GM23338 (cell line): ENCODE data around the gene MYT1. TPM values are rescaled to one million over a fixed set of nuclear protein-coding genes. Genes with fewer than 3 reads are reported as not detected.

ENCODE experiments used
- ATAC-seq: fragments of 200-7000 bp; cut with Tn5 transposase; 3 replicates; pipeline ENCODE4 v1.9.1; 2020
- DNase-seq: peaks from one replicate; pipeline ENCODE4 v3.0.0-alpha.2; 2015; ENCODE audit warnings: low spot score
- H2AFZ ChIP-seq: fragments of 200-600 bp; sonication (generic); 2 replicates; pipeline ENCODE4 v1.8.0; 2016; ENCODE audit warnings: antibody characterized with exemption, mild to moderate bottlenecking, moderate library complexity
- H3F3A ChIP-seq: fragments of 200-600 bp; sonication (generic); replicated peaks from 2 replicates; pipeline ENCODE4 v1.8.0; 2017; ENCODE audit warnings: antibody characterized with exemption, mixed run types, low read depth
- H3K27ac ChIP-seq: fragments of 200-600 bp; sonication (generic); 2 replicates; pipeline ENCODE4 v1.6.1; 2016; ENCODE audit warnings: low read depth
- H3K27me3 ChIP-seq: fragments of 200-600 bp; sonication (generic); 2 replicates; pipeline ENCODE4 v1.8.0; 2016; ENCODE audit warnings: mild to moderate bottlenecking, mixed run types, moderate library complexity; ENCODE audit not compliant: insufficient read depth
- H3K36me3 ChIP-seq: fragments of 200-600 bp; sonication (generic); 2 replicates; pipeline ENCODE4 v1.8.0; 2016; ENCODE audit warnings: mild to moderate bottlenecking; ENCODE audit not compliant: insufficient read depth
- H3K4me1 ChIP-seq: fragments of 200-600 bp; sonication (generic); 2 replicates; pipeline ENCODE4 v1.8.0; 2016; ENCODE audit warnings: mild to moderate bottlenecking, moderate library complexity; ENCODE audit not compliant: insufficient read depth
- H3K4me2 ChIP-seq: fragments of 200-600 bp; sonication (generic); 2 replicates; pipeline ENCODE4 v1.7.1; 2017; ENCODE audit warnings: mixed run types
- H3K4me3 ChIP-seq: fragments of 200-600 bp; sonication (generic); 2 replicates; pipeline ENCODE4 v1.6.1; 2016; ENCODE audit warnings: mixed run types
- H3K79me2 ChIP-seq: fragments of 200-600 bp; sonication (generic); replicated peaks from 2 replicates; pipeline ENCODE4 v1.8.0; 2017; ENCODE audit warnings: mild to moderate bottlenecking; ENCODE audit not compliant: insufficient read depth
- H3K9me2 ChIP-seq: fragments of 200-600 bp; sonication (generic); 2 replicates; pipeline ENCODE4 v1.8.0; 2017; ENCODE audit not compliant: insufficient read depth
- H4K20me1 ChIP-seq: fragments of 200-600 bp; sonication (generic); replicated peaks from 2 replicates; pipeline ENCODE4 v1.8.0; 2017; ENCODE audit warnings: mild to moderate bottlenecking; ENCODE audit not compliant: insufficient read depth
- H3K27ac Mint-ChIP-seq: 2 replicates; pipeline ENCODE4 v1.8.0; 2020; ENCODE audit warnings: inconsistent platforms, mild to moderate bottlenecking, moderate library complexity, mixed read lengths
- H3K27me3 Mint-ChIP-seq: 3 replicates; pipeline ENCODE4 v1.8.0; 2022; ENCODE audit warnings: low read depth, mild to moderate bottlenecking, moderate library complexity, mixed read lengths, inconsistent platforms; ENCODE audit not compliant: insufficient read depth, poor library complexity
- H3K36me3 Mint-ChIP-seq: 3 replicates; pipeline ENCODE4 v1.8.0; 2021; ENCODE audit warnings: low read depth, mild to moderate bottlenecking, inconsistent platforms, moderate library complexity, mixed read lengths
- H3K4me1 Mint-ChIP-seq: 3 replicates; pipeline ENCODE4 v1.8.0; 2020; ENCODE audit warnings: mild to moderate bottlenecking, inconsistent platforms, mixed read lengths
- H3K4me3 Mint-ChIP-seq: 3 replicates; pipeline ENCODE4 v1.8.0; 2021; ENCODE audit warnings: moderate library complexity, mild to moderate bottlenecking, inconsistent platforms, mixed read lengths
- H3K9me3 Mint-ChIP-seq: 3 replicates; pipeline ENCODE4 v1.8.0; 2020; ENCODE audit warnings: moderate library complexity, mild to moderate bottlenecking, inconsistent platforms, mixed read lengths
- CREB1 ChIP-seq: fragments of 250-450 bp; sonication (Bioruptor Pico); IDR thresholded peaks from 2 replicates; pipeline ENCODE4 v1.5.0; 2020; ENCODE audit warnings: low read depth, mild to moderate bottlenecking, moderate library complexity
- EZH2 ChIP-seq: fragments of 200-600 bp; sonication (generic); IDR thresholded peaks from one replicate; pipeline ENCODE4 v1.8.0; 2017; ENCODE audit warnings: antibody characterized with exemption, mild to moderate bottlenecking, low read depth; ENCODE audit not compliant: unreplicated experiment
- EZH2phosphoT487 ChIP-seq: fragments of 200-600 bp; sonication (generic); IDR thresholded peaks from one replicate; pipeline ENCODE4 v1.8.1; 2018; ENCODE audit warnings: antibody characterized with exemption; ENCODE audit not compliant: unreplicated experiment
- JUNB ChIP-seq: IDR thresholded peaks from one replicate; pipeline ENCODE4 v1.6.1; 2016; ENCODE audit warnings: antibody characterized with exemption; ENCODE audit not compliant: unreplicated experiment
- NANOG ChIP-seq: IDR thresholded peaks from 2 replicates; pipeline ENCODE4 v1.6.1; 2016; ENCODE audit warnings: antibody characterized with exemption, borderline replicate concordance
- POLR2AphosphoS5 ChIP-seq: IDR thresholded peaks from 2 replicates; pipeline ENCODE4 v1.6.1; 2016; ENCODE audit warnings: antibody characterized with exemption, low read depth
- STAT1 ChIP-seq: IDR thresholded peaks from one replicate; pipeline ENCODE4 v1.6.1; 2016; ENCODE audit warnings: antibody characterized with exemption; ENCODE audit not compliant: unreplicated experiment
- ZNF114 ChIP-seq: fragments of 250-450 bp; sonication (Bioruptor Pico); IDR thresholded peaks from 2 replicates; pipeline ENCODE4 v1.5.0; 2020; ENCODE audit warnings: mild to moderate bottlenecking, moderate library complexity
- polyA plus RNA-seq: library from polyadenylated mRNA; unstranded; fragments of >200 nt; fragmentation: Nextera tagmentation; extraction: Ambion mirVana; gene quantifications from 2 replicates; pipeline ENCODE4 v1.2.1, GENCODE V29; 2016
- total RNA-seq: library from RNA; depleted of rRNA; stranded (reverse); fragments of >200 nt; shearing (Covaris generic); gene quantifications from 2 replicates; pipeline ENCODE4 v1.2.3, GENCODE V29; 2014
- TF ChIP-seq, protein P1 (sequence below): IDR thresholded peaks from one replicate; pipeline ENCODE4 v1.6.1; 2018; ENCODE audit warnings: antibody characterized with exemption; ENCODE audit not compliant: unreplicated experiment
- TF ChIP-seq, protein P2 (sequence below): IDR thresholded peaks from 2 replicates; pipeline ENCODE4 v1.6.1; 2016; ENCODE audit warnings: antibody characterized with exemption
- TF ChIP-seq, protein P3 (sequence below): fragments of 250-450 bp; sonication (Bioruptor Pico); IDR thresholded peaks from 2 replicates; pipeline ENCODE4 v1.5.0; 2020; ENCODE audit warnings: mild to moderate bottlenecking, moderate library complexity

Gene MYT1
- total and polyA plus RNA-seq, 2 experiments from 2014 or later: 0.83 to 1.6 TPM

DNA sequence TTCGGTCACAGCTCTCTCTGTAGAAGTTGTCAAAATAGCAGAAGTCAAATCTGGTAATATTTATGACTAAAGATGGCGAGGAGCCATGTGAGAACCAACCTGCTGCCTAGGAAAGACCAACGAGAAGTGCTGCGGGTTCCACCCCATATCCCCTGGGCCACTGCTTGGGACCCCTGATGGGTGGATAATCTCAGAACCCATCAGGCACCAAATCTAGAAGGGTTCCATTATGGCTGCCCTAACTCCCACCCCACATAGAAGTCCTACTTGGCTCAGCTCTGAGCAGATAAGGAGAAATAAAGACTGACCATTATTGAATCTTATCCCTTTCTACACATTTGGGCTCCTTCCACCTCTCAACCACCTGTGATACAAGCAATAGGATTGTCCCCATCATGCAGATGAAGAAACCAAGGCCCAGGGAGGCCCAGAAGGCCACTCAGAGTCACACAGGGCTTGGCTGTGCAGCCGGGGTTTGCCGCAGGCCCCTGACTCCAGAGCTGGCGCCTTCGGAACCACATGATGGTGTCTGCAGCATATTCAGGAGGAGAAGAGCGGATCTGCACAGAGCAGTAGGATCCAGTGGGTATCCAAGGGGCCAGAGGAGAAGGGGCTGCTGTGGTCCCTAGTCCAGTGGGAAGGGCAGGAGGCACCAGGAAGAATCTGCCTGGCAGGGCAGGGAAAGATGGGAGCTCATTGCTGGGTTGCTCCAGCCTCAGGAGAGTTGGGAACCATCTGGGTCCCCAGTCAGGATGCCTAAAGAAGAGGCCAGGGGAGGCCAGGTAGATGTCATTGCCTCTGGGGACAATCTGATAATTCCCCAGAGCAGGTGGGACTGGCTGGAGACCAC is 81.7 kb downstream of the MYT1 start:
- H3K36me3 ChIP-seq: no peaks in the 10 kb centered on the region
- no peak overlapping the region for H3K4me2 ChIP-seq
- H3K9me2 ChIP-seq: no peaks in the 10 kb centered on the region
- Mint-ChIP-seq H3K9me3 (no peaks in the 10 kb centered on the region; the same call in 2 of the 3 replicates), H3K4me1 (no peaks in the 10 kb centered on the region), H3K36me3 (no peaks in the 10 kb centered on the region), H3K27me3 (peaks cover 13% of the 10 kb centered on the region), H3K27ac (no peak overlapping the region), H3K4me3 (no peak overlapping the region)
- no peaks in the 10 kb centered on the region for H3K4me1 ChIP-seq
- no peak overlapping the region for H2AFZ ChIP-seq
- H3K27ac ChIP-seq: no peak overlapping the region
- TF ChIP-seq POLR2AphosphoS5 (no peak), CREB1 (no peak), EZH2phosphoT487 (no peak), STAT1 (no peak), JUNB (no peak), NANOG (no peak), EZH2 (no peak), ZNF114 (CRISPR knock-in tag) (no peak)
- TF ChIP-seq, protein P1, sequence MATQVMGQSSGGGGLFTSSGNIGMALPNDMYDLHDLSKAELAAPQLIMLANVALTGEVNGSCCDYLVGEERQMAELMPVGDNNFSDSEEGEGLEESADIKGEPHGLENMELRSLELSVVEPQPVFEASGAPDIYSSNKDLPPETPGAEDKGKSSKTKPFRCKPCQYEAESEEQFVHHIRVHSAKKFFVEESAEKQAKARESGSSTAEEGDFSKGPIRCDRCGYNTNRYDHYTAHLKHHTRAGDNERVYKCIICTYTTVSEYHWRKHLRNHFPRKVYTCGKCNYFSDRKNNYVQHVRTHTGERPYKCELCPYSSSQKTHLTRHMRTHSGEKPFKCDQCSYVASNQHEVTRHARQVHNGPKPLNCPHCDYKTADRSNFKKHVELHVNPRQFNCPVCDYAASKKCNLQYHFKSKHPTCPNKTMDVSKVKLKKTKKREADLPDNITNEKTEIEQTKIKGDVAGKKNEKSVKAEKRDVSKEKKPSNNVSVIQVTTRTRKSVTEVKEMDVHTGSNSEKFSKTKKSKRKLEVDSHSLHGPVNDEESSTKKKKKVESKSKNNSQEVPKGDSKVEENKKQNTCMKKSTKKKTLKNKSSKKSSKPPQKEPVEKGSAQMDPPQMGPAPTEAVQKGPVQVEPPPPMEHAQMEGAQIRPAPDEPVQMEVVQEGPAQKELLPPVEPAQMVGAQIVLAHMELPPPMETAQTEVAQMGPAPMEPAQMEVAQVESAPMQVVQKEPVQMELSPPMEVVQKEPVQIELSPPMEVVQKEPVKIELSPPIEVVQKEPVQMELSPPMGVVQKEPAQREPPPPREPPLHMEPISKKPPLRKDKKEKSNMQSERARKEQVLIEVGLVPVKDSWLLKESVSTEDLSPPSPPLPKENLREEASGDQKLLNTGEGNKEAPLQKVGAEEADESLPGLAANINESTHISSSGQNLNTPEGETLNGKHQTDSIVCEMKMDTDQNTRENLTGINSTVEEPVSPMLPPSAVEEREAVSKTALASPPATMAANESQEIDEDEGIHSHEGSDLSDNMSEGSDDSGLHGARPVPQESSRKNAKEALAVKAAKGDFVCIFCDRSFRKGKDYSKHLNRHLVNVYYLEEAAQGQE: no peak
- TF ChIP-seq, protein P2, sequence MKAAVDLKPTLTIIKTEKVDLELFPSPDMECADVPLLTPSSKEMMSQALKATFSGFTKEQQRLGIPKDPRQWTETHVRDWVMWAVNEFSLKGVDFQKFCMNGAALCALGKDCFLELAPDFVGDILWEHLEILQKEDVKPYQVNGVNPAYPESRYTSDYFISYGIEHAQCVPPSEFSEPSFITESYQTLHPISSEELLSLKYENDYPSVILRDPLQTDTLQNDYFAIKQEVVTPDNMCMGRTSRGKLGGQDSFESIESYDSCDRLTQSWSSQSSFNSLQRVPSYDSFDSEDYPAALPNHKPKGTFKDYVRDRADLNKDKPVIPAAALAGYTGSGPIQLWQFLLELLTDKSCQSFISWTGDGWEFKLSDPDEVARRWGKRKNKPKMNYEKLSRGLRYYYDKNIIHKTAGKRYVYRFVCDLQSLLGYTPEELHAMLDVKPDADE: no peak
- H3K27me3 ChIP-seq: no peaks in the 10 kb centered on the region
- ATAC-seq: no peak
- no peaks in the 10 kb centered on the region for H3F3A ChIP-seq
- H3K4me3 ChIP-seq: no peak overlapping the region
- H4K20me1 ChIP-seq: no peaks in the 10 kb centered on the region
- no peaks in the 10 kb centered on the region for H3K79me2 ChIP-seq
- DNase-seq: no peak

DNA sequence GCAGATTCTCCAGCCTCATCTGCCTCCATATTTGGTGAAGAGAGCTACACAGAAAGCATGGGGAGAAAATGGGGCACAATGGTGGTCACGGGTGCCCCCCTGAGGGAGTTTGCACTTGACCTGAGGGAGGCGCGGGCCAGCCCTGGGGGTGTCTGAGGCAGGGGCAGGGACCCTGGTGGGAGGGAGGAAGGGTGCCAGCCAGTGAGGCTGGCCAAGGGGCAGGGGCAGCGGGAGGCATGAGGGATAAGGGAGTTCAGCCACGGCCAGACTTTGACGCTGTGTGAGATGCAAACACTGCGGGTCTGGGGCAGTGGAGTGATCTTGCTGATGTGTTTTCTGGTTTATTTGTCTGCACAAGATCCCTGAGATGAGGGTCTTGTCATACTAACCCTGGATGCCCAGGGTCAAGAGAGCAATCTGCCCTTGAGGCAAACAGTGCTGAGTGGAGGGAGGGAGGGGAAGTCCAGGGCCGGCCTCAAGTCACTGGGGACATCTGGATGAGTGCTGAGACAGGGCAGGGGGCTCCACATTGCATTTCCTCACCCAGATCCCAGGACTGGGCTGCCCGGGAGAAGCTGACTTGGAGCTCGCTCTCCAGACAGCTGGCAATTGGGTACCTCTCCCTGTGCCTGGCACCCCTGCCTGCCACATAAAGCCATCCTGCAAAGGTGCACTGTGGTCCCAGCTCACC is 82.5 kb downstream of the MYT1 start:
- H3F3A ChIP-seq: no peaks in the 10 kb centered on the region
- H3K4me1 Mint-ChIP-seq: no peaks in the 10 kb centered on the region
- H3K79me2 ChIP-seq: no peaks in the 10 kb centered on the region
- H3K27ac ChIP-seq: no peak overlapping the region
- no peaks in the 10 kb centered on the region for H3K4me1 ChIP-seq
- no peaks in the 10 kb centered on the region for H3K36me3 Mint-ChIP-seq
- H3K4me2 ChIP-seq: no peak overlapping the region
- H3K9me2 ChIP-seq: no peaks in the 10 kb centered on the region
- H3K27me3 ChIP-seq: no peaks in the 10 kb centered on the region
- no peak overlapping the region for H3K4me3 ChIP-seq
- no peak overlapping the region for H3K4me3 Mint-ChIP-seq
- no peaks in the 10 kb centered on the region for H3K9me3 Mint-ChIP-seq
- H3K36me3 ChIP-seq: no peaks in the 10 kb centered on the region
- ATAC-seq: no peak
- no peak overlapping the region for H2AFZ ChIP-seq
- DNase-seq: no peak
- H3K27ac Mint-ChIP-seq: no peak overlapping the region
- peaks cover 13% of the 10 kb centered on the region for H3K27me3 Mint-ChIP-seq
- H4K20me1 ChIP-seq: no peaks in the 10 kb centered on the region
- TF ChIP-seq, protein P3, sequence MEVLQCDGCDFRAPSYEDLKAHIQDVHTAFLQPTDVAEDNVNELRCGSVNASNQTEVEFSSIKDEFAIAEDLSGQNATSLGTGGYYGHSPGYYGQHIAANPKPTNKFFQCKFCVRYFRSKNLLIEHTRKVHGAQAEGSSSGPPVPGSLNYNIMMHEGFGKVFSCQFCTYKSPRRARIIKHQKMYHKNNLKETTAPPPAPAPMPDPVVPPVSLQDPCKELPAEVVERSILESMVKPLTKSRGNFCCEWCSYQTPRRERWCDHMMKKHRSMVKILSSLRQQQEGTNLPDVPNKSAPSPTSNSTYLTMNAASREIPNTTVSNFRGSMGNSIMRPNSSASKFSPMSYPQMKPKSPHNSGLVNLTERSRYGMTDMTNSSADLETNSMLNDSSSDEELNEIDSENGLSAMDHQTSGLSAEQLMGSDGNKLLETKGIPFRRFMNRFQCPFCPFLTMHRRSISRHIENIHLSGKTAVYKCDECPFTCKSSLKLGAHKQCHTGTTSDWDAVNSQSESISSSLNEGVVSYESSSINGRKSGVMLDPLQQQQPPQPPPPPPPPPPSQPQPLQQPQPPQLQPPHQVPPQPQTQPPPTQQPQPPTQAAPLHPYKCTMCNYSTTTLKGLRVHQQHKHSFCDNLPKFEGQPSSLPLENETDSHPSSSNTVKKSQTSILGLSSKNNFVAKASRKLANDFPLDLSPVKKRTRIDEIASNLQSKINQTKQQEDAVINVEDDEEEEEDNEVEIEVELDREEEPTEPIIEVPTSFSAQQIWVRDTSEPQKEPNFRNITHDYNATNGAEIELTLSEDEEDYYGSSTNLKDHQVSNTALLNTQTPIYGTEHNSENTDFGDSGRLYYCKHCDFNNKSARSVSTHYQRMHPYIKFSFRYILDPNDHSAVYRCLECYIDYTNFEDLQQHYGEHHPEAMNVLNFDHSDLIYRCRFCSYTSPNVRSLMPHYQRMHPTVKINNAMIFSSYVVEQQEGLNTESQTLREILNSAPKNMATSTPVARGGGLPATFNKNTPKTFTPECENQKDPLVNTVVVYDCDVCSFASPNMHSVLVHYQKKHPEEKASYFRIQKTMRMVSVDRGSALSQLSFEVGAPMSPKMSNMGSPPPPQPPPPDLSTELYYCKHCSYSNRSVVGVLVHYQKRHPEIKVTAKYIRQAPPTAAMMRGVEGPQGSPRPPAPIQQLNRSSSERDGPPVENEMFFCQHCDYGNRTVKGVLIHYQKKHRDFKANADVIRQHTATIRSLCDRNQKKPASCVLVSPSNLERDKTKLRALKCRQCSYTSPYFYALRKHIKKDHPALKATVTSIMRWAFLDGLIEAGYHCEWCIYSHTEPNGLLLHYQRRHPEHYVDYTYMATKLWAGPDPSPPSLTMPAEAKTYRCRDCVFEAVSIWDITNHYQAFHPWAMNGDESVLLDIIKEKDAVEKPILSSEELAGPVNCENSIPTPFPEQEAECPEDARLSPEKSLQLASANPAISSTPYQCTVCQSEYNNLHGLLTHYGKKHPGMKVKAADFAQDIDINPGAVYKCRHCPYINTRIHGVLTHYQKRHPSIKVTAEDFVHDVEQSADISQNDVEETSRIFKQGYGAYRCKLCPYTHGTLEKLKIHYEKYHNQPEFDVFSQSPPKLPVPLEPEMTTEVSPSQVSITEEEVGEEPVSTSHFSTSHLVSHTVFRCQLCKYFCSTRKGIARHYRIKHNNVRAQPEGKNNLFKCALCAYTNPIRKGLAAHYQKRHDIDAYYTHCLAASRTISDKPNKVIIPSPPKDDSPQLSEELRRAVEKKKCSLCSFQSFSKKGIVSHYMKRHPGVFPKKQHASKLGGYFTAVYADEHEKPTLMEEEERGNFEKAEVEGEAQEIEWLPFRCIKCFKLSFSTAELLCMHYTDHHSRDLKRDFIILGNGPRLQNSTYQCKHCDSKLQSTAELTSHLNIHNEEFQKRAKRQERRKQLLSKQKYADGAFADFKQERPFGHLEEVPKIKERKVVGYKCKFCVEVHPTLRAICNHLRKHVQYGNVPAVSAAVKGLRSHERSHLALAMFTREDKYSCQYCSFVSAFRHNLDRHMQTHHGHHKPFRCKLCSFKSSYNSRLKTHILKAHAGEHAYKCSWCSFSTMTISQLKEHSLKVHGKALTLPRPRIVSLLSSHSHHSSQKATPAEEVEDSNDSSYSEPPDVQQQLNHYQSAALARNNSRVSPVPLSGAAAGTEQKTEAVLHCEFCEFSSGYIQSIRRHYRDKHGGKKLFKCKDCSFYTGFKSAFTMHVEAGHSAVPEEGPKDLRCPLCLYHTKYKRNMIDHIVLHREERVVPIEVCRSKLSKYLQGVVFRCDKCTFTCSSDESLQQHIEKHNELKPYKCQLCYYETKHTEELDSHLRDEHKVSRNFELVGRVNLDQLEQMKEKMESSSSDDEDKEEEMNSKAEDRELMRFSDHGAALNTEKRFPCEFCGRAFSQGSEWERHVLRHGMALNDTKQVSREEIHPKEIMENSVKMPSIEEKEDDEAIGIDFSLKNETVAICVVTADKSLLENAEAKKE (CRISPR knock-in tag): no peak
